Effector memory CD4-positive, alpha-beta T cell (primary cell): ENCODE data around the gene PDE6H.

ENCODE experiments used
- DNase-seq, 3 donors: peaks; one replicate each; pipeline ENCODE4 v3.0.0-alpha.2; 2020
- H3K27ac ChIP-seq: 2 replicates; pipeline ENCODE4 v1.7.0; 2013; ENCODE audit warnings: mild to moderate bottlenecking, low read length, moderate library complexity; ENCODE audit not compliant: insufficient read depth, poor library complexity, severe bottlenecking
- H3K27me3 ChIP-seq: replicated peaks from 2 replicates; pipeline ENCODE4 v1.7.0; 2013; ENCODE audit warnings: mild to moderate bottlenecking, low read length; ENCODE audit not compliant: insufficient read depth, control insufficient read depth, poor library complexity, severe bottlenecking
- H3K36me3 ChIP-seq: 2 replicates; pipeline ENCODE4 v1.7.0; 2013; ENCODE audit warnings: mild to moderate bottlenecking, low read length, moderate library complexity; ENCODE audit not compliant: control insufficient read depth, insufficient read depth
- H3K4me1 ChIP-seq: 2 replicates; pipeline ENCODE4 v1.7.0; 2013; ENCODE audit warnings: low read length, mild to moderate bottlenecking; ENCODE audit not compliant: control insufficient read depth, insufficient read depth, poor library complexity, severe bottlenecking
- H3K4me3 ChIP-seq: 2 replicates; pipeline ENCODE4 v1.7.0; 2013; ENCODE audit warnings: low read length, low read depth, mild to moderate bottlenecking; ENCODE audit not compliant: insufficient read depth, poor library complexity, severe bottlenecking
- H3K9me3 ChIP-seq: 2 replicates; pipeline ENCODE4 v1.7.0; 2013; ENCODE audit warnings: mild to moderate bottlenecking, low read length, moderate library complexity; ENCODE audit not compliant: control insufficient read depth

Gene PDE6H

DNA sequence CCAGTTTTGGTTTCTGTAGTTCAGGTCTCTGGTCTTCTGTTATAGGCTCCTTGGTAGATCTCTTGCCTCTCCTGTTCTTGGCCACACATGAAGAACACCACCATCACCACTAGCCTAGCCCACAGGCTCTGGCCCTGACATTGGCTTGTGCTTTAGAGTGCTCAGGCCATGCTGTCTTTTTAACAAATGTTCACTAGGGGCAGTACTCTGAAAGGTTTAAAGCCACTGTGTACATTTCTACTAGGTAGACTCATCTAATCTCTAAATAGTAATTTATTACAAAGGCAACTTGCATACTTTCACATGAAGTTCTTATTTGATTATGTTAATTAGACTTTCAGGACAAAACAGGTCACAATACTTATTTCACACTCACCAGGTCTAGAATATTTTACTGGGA is 38.3 kb downstream of the PDE6H start:
- Histone ChIP-seq H3K36me3 (no peaks in the 10 kb centered on the region), H3K4me3 (no peak overlapping the region), H3K27me3 (peaks cover 3% of the 10 kb centered on the region), H3K27ac (no peak overlapping the region), H3K9me3 (no peaks in the 10 kb centered on the region), H3K4me1 (no peaks in the 10 kb centered on the region)
- no peak for DNase-seq

DNA sequence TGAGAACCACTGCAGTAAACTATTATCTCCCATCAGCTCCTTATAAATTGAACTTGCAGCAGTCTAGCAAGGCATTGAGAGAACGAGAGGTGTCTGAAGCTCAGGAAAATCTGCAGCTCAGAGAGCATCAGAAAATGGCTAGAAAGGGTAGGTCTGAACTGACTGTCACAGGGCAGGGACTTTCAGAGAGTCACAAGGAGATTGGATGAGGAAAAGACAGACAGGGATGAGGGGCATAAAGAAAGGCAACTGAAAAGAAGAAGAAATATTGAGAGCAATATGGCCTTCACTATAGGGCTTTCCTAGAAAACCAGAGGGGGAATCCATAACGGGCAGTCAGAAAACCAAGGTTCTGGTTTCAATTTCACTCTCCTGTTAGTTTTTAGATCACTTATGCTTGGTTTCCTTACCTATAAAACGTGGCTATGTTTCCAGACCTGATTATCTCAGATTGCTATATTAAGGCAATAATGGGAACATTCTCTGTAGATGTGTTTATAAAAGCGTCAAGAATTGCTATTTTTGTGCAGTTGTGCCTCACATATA is 40.9 kb downstream of the PDE6H start:
- DNase-seq, result no peak
- no peaks in the 10 kb centered on the region for H3K4me1 ChIP-seq

DNA sequence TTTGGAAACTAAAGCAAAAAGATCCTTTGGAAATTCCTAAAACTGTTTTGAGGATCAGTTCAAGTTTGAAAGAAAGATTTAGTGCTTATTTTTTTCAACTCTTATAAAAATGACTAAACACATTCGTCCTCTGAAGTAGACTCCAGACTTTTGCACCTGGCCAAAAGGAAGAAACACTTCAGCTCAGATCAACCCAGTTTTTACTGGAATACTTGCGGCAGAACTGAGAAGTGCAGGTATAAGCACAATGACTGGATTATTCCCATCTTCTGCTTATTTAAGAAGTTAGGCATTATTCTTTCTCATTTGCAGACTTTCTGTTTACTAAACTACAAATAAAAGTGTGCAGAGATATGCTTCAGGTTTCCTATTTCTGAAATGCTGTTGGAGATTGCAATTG is 41.9 kb downstream of the PDE6H start:
- H3K4me1 ChIP-seq, result no peaks in the 10 kb centered on the region
- no peak overlapping the region for H3K4me3 ChIP-seq
- no peaks in the 10 kb centered on the region for H3K36me3 ChIP-seq
- H3K27ac ChIP-seq, result no peak overlapping the region
- DNase-seq, result no peak
- no peaks in the 10 kb centered on the region for H3K27me3 ChIP-seq
- no peaks in the 10 kb centered on the region for H3K9me3 ChIP-seq

More for the DNA sequence above, 40.9 kb downstream of the PDE6H start:
- Histone ChIP-seq H3K27ac (no peak overlapping the region), H3K4me3 (no peak overlapping the region), H3K27me3 (no peaks in the 10 kb centered on the region), H3K9me3 (no peaks in the 10 kb centered on the region), H3K36me3 (no peaks in the 10 kb centered on the region)

DNA sequence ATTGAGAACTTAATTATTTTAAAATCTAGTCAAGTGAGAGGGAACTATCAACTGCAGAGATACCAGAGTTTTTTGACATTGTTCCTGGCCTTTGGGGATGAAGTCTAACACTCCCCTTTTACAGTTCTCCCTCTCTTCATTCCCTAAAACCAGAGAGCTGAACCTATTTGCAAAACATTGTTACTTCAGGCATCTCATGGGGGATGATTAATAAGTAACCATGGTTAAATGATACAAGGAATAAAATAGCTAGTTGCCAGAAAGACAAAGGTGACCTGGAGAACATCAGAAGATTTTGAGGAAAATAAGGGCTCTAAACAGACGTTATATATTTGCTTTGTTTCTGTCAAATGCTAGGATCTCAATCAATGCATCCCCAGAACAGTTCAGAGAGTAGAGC is 42.3 kb downstream of the PDE6H start:
- Histone ChIP-seq H3K4me3 (no peak overlapping the region), H3K4me1 (no peaks in the 10 kb centered on the region), H3K36me3 (no peaks in the 10 kb centered on the region), H3K27me3 (no peaks in the 10 kb centered on the region), H3K9me3 (no peaks in the 10 kb centered on the region), H3K27ac (no peak overlapping the region)
- DNase-seq, result no peak

DNA sequence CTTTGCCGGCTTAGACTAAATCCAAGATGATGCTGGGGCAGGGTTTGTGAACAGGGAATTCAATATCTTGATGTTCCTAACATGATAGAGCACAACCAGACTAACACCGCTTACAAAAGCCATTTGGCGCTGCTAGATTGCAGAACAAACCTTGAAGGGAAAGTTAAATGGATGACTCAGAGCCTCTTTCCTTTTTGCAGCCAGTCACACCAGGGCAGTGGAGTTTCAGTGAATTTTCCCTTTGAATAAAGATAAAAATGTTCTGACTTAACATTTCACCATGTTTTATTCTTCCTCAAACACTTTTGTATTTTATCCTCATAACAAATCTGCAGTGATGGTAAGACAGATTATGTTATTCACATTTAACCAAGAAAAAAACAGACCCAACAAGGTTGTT is 47.3 kb downstream of the PDE6H start:
- Histone ChIP-seq H3K4me1 (no peaks in the 10 kb centered on the region), H3K4me3 (no peak overlapping the region), H3K36me3 (no peaks in the 10 kb centered on the region), H3K27me3 (no peaks in the 10 kb centered on the region), H3K9me3 (no peaks in the 10 kb centered on the region), H3K27ac (no peak overlapping the region)
- no peak for DNase-seq
